Mesodermal cell (in vitro differentiated cells): Measurements from ENCODE around the gene UBASH3B.

Experiments used
- H3K27ac ChIP-seq: 2 replicates; pipeline ENCODE4 v1.7.0; 2013; ENCODE audit warnings: mild to moderate bottlenecking, low read depth, low read length, moderate library complexity; ENCODE audit not compliant: severe bottlenecking
- H3K36me3 ChIP-seq: 2 replicates; pipeline ENCODE4 v1.7.1; 2013; ENCODE audit warnings: mild to moderate bottlenecking, low read length, moderate library complexity; ENCODE audit not compliant: control insufficient read depth, insufficient read depth
- H3K4me1 ChIP-seq: one replicate; pipeline ENCODE4 v1.7.1; 2013; ENCODE audit warnings: mild to moderate bottlenecking, low read length; ENCODE audit not compliant: insufficient read depth, control insufficient read depth, poor library complexity, severe bottlenecking
- H3K4me3 ChIP-seq: 2 replicates; pipeline ENCODE4 v1.7.0; 2013; ENCODE audit warnings: low read length, control low read depth, mild to moderate bottlenecking; ENCODE audit not compliant: insufficient read depth, poor library complexity, severe bottlenecking; ENCODE audit errors: extremely low read depth
- H3K9me3 ChIP-seq: 2 replicates; pipeline ENCODE4 v1.7.1; 2013; ENCODE audit warnings: mild to moderate bottlenecking, low read length, moderate library complexity; ENCODE audit not compliant: control insufficient read depth
- WGBS, 2 experiments: methylation state at CpG; one replicate each; pipeline ENCODE4 v1.1.5; 2013; ENCODE audit warnings: missing lambda C conversion rate in 2 of 2; ENCODE audit not compliant: insufficient coverage in 2 of 2; 5-methylcytosine and 5-hydroxymethylcytosine counted together

UBASH3B gene

GRCh38 chr11:122745111-122745510 is 89.6 kb downstream of the UBASH3B start:
- Histone ChIP-seq H3K27ac (no peak overlapping the region), H3K4me1 (peaks cover 38% of the 10 kb centered on the region), H3K9me3 (no peaks in the 10 kb centered on the region), H3K36me3 (peaks cover 7% of the 10 kb centered on the region), H3K4me3 (no peak overlapping the region)
- 100% methylated on average over 2 of the region's 2 CpGs for WGBS, 2 experiments

- Histone ChIP-seq H3K27ac (no peak overlapping the region), H3K36me3 (peaks cover 3% of the 10 kb centered on the region), H3K9me3 (no peaks in the 10 kb centered on the region), H3K4me3 (no peak overlapping the region), H3K4me1 (peaks cover 30% of the 10 kb centered on the region)
- WGBS, 2 experiments: 89 to 93% methylated on average over 7 to 9 of the region's 13 CpGs
Observed at GRCh38 chr11:122746050-122746478, 90.5 kb downstream of the UBASH3B start.

GRCh38 chr11:122746611-122747244 is 91.2 kb downstream of the UBASH3B start:
- no peak overlapping the region for H3K4me3 ChIP-seq
- no peak overlapping the region for H3K27ac ChIP-seq
- no peaks in the 10 kb centered on the region for H3K9me3 ChIP-seq
- WGBS, 2 experiments: 86 to 95% methylated on average over 6 to 7 of the region's 8 CpGs
- peaks cover 24% of the 10 kb centered on the region for H3K4me1 ChIP-seq
- H3K36me3 ChIP-seq: peaks cover 3% of the 10 kb centered on the region

- H3K4me3 ChIP-seq: no peak overlapping the region
- no peaks in the 10 kb centered on the region for H3K9me3 ChIP-seq
- peaks cover 3% of the 10 kb centered on the region for H3K36me3 ChIP-seq
- whole genome bisulfite sequencing, 2 experiments: 63 to 67% methylated on average over 3 of the region's 5 CpGs
- peaks cover 17% of the 10 kb centered on the region for H3K4me1 ChIP-seq
- H3K27ac ChIP-seq: no peak overlapping the region
Observed at GRCh38 chr11:122747351-122747781, 91.8 kb downstream of the UBASH3B start.

- Histone ChIP-seq H3K36me3 (peaks cover 3% of the 10 kb centered on the region), H3K9me3 (no peaks in the 10 kb centered on the region), H3K4me3 (no peak overlapping the region), H3K4me1 (peaks cover 16% of the 10 kb centered on the region), H3K27ac (no peak overlapping the region)
- WGBS, 2 experiments: 88 to 97% methylated on average over 3 to 4 of the region's 5 CpGs
Observed at GRCh38 chr11:122749005-122749687, 93.6 kb downstream of the UBASH3B start.

GRCh38 chr11:122750049-122750448 is 94.5 kb downstream of the UBASH3B start:
- Histone ChIP-seq H3K4me3 (no peak overlapping the region), H3K4me1 (peaks cover 24% of the 10 kb centered on the region), H3K36me3 (peaks cover 7% of the 10 kb centered on the region), H3K9me3 (no peaks in the 10 kb centered on the region), H3K27ac (no peak overlapping the region)
- WGBS, 2 experiments: 100% methylated on average over 2 of the region's 5 CpGs

- no peak overlapping the region for H3K4me3 ChIP-seq
- 77 to 95% methylated on average over 3 to 4 of the region's 5 CpGs for WGBS, 2 experiments
Observed at GRCh38 chr11:122751292-122752070, 96.0 kb downstream of the UBASH3B start.

GRCh38 chr11:122754028-122754427 is 98.5 kb downstream of the UBASH3B start:
- 87% methylated on average over 3 of the region's 3 CpGs; no CpG with 5 or more reads in 1 of the 2 experiments for WGBS, 2 experiments
- no peak overlapping the region for H3K27ac ChIP-seq
- no peak overlapping the region for H3K4me3 ChIP-seq
- H3K36me3 ChIP-seq: peaks cover 4% of the 10 kb centered on the region
- H3K9me3 ChIP-seq: no peaks in the 10 kb centered on the region
- H3K4me1 ChIP-seq: peaks cover 21% of the 10 kb centered on the region

More at GRCh38 chr11:122751292-122752070, 96.0 kb downstream of the UBASH3B start:
- Histone ChIP-seq H3K27ac (no peak overlapping the region), H3K4me1 (peaks cover 35% of the 10 kb centered on the region), H3K9me3 (no peaks in the 10 kb centered on the region), H3K36me3 (peaks cover 7% of the 10 kb centered on the region)

GRCh38 chr11:122754553-122755322 is 99.2 kb downstream of the UBASH3B start:
- Histone ChIP-seq H3K4me3 (no peak overlapping the region), H3K9me3 (no peaks in the 10 kb centered on the region), H3K4me1 (peaks cover 19% of the 10 kb centered on the region), H3K36me3 (peaks cover 4% of the 10 kb centered on the region), H3K27ac (no peak overlapping the region)
- WGBS, 2 experiments: 93% methylated on average over 13 to 14 of the region's 16 CpGs

GRCh38 chr11:122755409-122755808 is 99.9 kb downstream of the UBASH3B start:
- H3K36me3 ChIP-seq: peaks cover 4% of the 10 kb centered on the region
- no peaks in the 10 kb centered on the region for H3K9me3 ChIP-seq
- 57 to 60% methylated on average over 1 to 6 of the region's 9 CpGs for WGBS, 2 experiments
- peak overlapping the region; percentile 25 for H3K27ac ChIP-seq
- H3K4me3 ChIP-seq: no peak overlapping the region
- H3K4me1 ChIP-seq: peaks cover 19% of the 10 kb centered on the region
